Adipocyte (in vitro differentiated cells): ENCODE results near the gene OR1I1.

Experiments used
- DNase-seq: peaks from one replicate; pipeline ENCODE4 v3.0.0-alpha.2; 2015; ENCODE audit warnings: low read depth
- H3K27me3 ChIP-seq: replicated peaks from 2 replicates; pipeline ENCODE4 v1.7.0; 2013; ENCODE audit warnings: mild to moderate bottlenecking, low read length, moderate library complexity; ENCODE audit not compliant: control insufficient read depth, insufficient read depth
- H3K36me3 ChIP-seq: 2 replicates; pipeline ENCODE4 v1.7.0; 2013; ENCODE audit warnings: low read length, mild to moderate bottlenecking, moderate library complexity; ENCODE audit not compliant: control insufficient read depth, insufficient read depth, severe bottlenecking
- H3K4me1 ChIP-seq: 2 replicates; pipeline ENCODE4 v1.7.0; 2013; ENCODE audit warnings: mild to moderate bottlenecking, low read length, moderate library complexity; ENCODE audit not compliant: control insufficient read depth, insufficient read depth
- H3K4me3 ChIP-seq: 2 replicates; pipeline ENCODE4 v1.7.0; 2013; ENCODE audit warnings: mild to moderate bottlenecking, low read length, moderate library complexity
- H3K9ac ChIP-seq: 2 replicates; pipeline ENCODE4 v1.7.0; 2013; ENCODE audit warnings: mild to moderate bottlenecking, low read length, moderate library complexity
- H3K9me3 ChIP-seq: 2 replicates; pipeline ENCODE4 v1.7.0; 2013; ENCODE audit warnings: mild to moderate bottlenecking, low read length, moderate library complexity; ENCODE audit not compliant: control insufficient read depth

Gene OR1I1

DNA sequence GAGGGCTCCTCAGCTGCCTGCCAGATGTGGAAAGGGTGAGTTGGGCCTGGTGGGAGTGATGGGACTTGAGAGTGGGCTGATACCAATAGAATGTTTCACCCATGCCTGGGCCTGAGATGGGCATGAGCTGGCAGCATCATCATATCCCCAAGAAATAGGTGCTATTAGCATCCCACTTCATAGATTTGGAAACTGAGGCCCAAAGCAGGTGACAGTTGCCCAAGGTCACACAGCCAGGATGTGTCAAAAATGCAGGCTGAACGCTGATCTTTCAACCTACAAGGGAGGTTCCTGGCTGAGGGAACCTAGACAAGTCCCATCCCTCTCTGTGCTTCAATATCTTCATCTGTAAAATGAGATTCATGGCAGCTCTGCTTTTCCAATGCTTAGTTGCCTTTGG is 29.7 kb downstream of the OR1I1 start:
- DNase-seq: no peak
- no peak overlapping the region for H3K4me3 ChIP-seq
- peaks cover 25% of the 10 kb centered on the region for H3K4me1 ChIP-seq
- H3K9me3 ChIP-seq: no peaks in the 10 kb centered on the region
- peaks cover 65% of the 10 kb centered on the region for H3K36me3 ChIP-seq
- H3K27me3 ChIP-seq: no peaks in the 10 kb centered on the region
- H3K9ac ChIP-seq: no peak overlapping the region

DNA sequence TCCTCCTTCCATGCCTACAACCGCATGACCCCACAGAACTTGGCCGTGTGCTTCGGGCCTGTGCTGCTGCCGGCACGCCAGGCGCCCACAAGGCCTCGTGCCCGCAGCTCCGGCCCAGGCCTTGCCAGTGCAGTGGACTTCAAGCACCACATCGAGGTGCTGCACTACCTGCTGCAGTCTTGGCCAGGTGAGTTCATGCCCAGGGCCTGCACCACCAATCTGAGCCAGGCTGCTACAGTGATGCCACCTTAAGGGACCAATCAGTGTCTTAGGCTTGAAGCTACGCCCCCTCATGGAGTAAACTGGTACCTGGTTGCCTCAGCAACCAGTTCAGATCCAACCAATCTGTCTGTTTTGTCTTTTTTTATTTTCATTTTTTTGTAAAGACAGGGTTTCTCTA is 30.4 kb downstream of the OR1I1 start:
- no peak overlapping the region for H3K9ac ChIP-seq
- no peaks in the 10 kb centered on the region for H3K9me3 ChIP-seq
- H3K27me3 ChIP-seq: no peaks in the 10 kb centered on the region
- H3K36me3 ChIP-seq: peaks cover 72% of the 10 kb centered on the region
- no peak for DNase-seq
- H3K4me1 ChIP-seq: peaks cover 25% of the 10 kb centered on the region
- H3K4me3 ChIP-seq: no peak overlapping the region

DNA sequence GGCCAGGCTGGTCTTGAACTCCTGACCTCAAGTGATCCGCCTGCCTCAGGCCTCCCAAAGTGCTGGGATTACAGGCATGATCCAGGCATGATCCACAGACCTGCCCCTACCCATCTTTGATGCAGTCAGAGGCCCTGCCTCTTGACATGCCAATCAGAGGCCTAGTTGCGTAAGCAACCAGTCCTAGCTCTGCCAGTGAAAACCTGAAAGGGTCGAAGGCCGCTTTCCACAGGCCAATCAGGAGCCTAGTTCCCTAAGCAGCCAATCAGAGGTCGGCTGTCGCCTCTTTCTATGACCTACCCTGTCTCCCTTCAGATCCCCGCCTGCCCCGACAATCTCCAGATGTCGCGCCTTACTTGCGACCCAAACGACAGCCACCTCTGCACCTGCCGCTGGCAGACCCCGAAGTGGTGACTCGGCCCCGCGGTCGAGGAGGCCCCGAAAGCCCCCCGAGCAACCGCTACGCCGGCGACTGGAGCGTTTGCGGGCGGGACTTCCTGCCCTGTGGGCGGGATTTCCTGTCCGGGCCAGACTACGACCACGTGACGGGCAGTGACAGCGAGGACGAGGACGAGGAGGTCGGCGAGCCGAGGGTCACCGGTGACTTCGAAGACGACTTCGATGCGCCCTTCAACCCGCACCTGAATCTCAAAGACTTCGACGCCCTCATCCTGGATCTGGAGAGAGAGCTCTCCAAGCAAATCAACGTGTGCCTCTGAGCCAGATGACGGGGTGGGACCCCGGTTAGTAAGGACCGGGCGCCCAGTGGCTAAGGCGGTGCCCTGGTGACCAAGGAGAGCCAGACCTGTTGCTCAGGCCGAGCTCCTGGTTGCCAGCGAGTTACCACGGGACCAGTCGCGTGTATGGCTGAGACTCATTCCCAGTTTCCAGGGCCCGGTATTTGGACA is 31.5 kb downstream of the OR1I1 start:
- Histone ChIP-seq H3K27me3 (no peaks in the 10 kb centered on the region), H3K9me3 (no peaks in the 10 kb centered on the region), H3K9ac (no peak overlapping the region), H3K4me3 (no peak overlapping the region), H3K4me1 (peaks cover 18% of the 10 kb centered on the region), H3K36me3 (peaks cover 83% of the 10 kb centered on the region)
- DNase-seq: no peak

DNA sequence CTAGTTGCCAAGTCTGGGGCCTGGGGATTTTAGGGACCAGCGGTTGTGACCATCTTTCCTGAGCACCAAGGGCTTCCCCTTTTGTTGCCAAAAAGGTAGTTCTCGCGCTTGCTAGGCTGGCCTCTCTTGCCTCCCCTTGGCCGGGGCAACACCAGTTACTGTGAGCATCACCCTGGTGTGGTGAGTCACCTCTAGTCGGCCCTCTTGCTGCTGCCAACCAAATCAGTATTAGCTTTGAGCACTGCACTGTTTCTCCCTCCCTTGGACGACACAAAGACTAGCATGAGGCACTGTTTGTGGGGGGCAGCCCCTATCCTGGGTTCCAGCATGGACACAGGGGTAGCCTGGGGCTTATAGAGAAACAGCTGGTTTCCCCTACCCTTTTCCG is 32.1 kb downstream of the OR1I1 start:
- Histone ChIP-seq H3K9me3 (no peaks in the 10 kb centered on the region), H3K27me3 (no peaks in the 10 kb centered on the region), H3K4me1 (peaks cover 16% of the 10 kb centered on the region), H3K36me3 (peaks cover 89% of the 10 kb centered on the region), H3K9ac (no peak overlapping the region), H3K4me3 (no peak overlapping the region)
- no peak for DNase-seq

DNA sequence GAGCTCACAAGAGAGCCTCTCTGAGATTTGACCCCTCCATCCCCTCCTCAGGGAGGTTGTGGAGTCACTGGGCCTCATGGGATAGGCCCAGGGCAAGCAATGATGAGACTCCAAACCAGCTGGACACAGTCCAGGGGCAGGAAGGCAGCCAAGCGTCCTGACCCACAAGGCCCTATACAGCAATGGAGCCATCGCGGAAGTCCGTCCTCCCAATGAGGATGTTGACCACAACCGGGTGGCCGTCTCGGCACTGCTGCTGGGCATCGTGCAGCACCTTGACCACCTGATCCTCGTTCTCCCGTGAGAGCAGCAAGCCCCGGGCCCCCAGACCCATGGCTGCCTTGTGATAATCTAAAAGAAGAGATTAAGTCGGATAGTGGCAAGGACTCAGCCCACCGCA is 33.1 kb downstream of the OR1I1 start:
- Histone ChIP-seq H3K4me3 (no peak overlapping the region), H3K9ac (no peak overlapping the region), H3K27me3 (no peaks in the 10 kb centered on the region), H3K36me3 (peaks cover 96% of the 10 kb centered on the region), H3K4me1 (peaks cover 16% of the 10 kb centered on the region), H3K9me3 (no peaks in the 10 kb centered on the region)
- DNase-seq: no peak

DNA sequence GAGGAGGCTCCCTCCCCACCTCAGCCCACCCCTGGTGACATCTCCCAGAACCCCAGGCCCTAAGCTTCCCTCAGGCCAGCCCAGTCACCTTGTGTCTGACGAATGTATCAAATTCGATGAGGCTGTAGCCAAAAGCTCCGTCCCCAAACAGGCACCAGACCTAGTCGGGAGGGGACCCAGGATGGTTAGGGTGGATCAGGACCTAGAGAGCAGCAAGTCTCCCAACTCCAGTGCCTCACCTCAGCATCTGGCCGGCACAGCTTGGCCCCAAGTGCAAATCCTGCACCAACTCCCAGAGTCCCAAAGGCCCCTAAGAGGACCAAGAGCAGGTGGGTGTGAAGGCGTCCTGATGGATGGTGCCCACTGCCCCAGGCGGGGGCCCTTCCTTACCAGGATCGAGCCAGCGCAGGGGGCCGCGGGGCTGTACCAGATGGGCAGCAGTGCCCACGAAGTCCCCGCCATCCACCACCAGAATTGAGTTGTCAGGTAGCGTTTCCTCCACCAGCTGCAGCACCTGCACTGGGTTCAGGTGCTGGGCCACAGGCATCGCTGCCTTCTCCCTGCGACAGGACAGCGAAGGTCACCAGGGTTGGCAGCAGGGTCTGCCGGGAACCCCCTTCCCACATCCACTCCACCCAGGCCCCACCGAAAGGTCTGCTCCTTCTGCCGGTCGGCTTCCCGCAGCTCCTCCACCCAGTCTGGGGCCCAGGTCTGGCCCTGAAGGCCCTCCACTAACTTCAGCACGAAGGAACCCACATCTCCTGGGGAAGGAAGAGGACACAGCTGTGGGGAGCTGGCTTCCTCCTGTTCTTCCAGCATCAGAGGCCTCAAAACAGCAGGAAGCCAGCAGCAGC is 34.0 kb downstream of the OR1I1 start:
- Histone ChIP-seq H3K4me3 (no peak overlapping the region), H3K36me3 (peaks cover 98% of the 10 kb centered on the region), H3K4me1 (peaks cover 16% of the 10 kb centered on the region), H3K9me3 (no peaks in the 10 kb centered on the region), H3K9ac (peak overlapping the region; percentile 44), H3K27me3 (no peaks in the 10 kb centered on the region)
- DNase-seq: no peak

DNA sequence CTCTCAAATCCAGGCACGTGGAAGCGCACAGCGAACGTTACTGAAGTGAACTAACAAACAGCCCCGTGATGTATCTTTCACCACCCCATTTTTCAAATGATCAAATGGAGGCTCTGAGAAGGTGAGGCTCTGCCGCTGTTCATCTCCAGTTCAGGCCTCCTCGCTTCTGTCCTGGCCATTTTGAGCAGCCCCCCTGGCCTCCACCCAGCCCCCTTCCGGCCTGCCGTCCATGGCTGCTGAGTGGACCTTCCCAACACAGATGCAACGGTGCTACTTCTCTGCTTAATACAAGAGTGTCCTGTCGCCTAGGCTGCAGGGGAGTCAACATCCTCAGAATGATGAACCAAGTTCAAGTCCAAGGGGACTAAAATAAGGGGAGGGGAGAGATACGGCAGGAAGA is 34.8 kb downstream of the OR1I1 start:
- Histone ChIP-seq H3K27me3 (no peaks in the 10 kb centered on the region), H3K9me3 (no peaks in the 10 kb centered on the region), H3K4me3 (no peak overlapping the region), H3K9ac (no peak overlapping the region), H3K4me1 (peaks cover 16% of the 10 kb centered on the region), H3K36me3 (peaks cover 94% of the 10 kb centered on the region)
- no peak for DNase-seq

DNA sequence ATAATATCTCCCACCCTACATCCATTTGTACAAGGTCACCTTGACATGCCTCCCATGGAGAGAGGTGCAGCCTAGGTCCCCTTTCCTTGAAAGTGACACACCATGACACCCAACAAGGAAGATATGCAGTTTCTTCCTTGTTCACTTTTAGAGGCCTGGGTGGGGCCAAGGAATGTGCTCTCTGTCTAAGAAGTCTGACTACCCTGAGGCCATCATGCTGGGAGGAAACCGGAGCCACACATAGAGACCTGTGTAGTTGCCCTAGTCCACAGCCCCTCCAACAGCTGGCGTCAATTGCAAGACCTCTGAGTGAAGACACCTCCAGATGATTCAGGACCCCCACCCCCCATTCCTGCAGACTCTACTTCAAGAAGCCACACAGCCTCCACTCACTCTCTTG is 36.2 kb downstream of the OR1I1 start:
- Histone ChIP-seq H3K36me3 (peaks cover 89% of the 10 kb centered on the region), H3K9me3 (no peaks in the 10 kb centered on the region), H3K27me3 (no peaks in the 10 kb centered on the region), H3K4me1 (peaks cover 16% of the 10 kb centered on the region), H3K9ac (no peak overlapping the region), H3K4me3 (no peak overlapping the region)
- DNase-seq: no peak

DNA sequence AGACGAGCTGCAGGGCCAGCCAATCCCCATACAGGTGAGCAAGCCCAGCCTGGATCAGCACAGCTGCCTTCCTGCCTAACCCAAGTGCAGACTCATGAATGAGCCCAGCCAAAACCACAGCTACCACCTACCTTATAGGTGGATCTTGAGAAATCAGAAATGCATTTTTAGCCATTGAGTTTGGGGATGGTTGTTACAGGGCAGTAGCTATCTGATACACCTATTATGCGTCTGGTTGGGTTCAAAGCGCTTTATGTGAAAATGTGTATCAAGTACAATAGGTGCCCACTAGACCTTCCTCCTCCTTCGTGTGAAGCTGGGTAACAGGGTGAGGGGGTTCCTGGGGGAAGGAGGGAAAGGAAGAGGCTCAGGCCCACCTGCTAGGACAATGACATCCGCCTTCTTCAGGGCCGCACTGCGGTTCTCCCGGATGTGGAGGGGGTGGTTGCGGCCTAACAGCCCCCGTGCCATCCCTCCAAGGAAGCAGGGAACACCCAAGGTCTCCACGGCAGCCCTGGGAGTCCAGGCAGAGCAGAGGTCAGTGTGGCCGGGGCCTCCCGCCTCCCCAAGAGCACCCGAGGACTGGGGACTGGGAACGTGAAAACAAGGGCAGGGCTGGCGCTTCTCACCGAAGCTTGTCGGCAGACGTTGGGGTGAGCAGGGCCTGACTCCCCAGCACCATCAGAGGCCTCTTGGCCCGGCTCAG is 36.9 kb downstream of the OR1I1 start:
- DNase-seq: no peak
- peaks cover 82% of the 10 kb centered on the region for H3K36me3 ChIP-seq
- H3K4me1 ChIP-seq: peaks cover 22% of the 10 kb centered on the region
- H3K4me3 ChIP-seq: no peak overlapping the region
- H3K9me3 ChIP-seq: no peaks in the 10 kb centered on the region
- no peak overlapping the region for H3K9ac ChIP-seq
- H3K27me3 ChIP-seq: no peaks in the 10 kb centered on the region

DNA sequence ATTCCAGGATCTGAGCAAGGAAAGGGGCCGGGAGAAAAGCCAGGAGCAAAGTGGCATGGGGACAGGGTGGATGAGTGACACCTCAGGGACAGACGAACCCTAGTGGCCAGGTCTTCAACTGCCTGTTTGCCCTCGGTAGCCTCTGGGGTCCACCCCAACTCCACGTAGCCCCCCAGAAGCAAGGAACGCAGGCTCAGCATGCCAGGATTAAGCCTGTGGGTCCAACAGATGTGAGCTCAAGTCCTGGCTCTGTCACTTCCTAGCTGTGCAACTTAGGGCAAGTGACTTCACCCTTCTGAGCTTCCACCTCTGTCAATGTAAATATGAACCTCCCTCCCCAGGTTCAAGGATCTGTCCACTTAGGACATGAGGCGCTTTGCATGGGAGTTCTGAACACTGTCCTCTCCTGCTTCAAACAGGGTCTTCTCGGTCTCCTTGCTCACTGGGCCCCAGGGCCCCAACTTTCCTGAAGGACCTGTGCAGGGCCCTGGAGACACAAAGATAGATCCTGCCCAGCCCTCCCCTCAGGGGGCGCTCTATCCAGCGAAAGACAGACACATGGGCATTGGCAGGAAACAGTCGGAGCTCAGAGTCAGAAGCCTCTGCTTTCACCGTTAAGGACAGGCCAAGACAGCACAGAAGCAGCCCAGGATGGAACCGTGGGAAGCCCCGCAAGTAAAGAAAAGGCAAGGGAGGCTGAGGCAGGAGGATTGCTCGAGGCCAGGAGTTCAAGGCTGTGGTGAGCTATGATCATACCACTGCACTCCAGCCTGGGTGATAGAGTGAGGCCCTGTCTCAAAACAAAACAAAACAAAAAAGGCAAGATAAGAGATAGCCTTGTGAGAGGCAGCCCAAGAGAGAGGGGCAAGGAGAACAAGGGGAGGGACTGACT is 38.4 kb downstream of the OR1I1 start:
- Histone ChIP-seq H3K9ac (no peak overlapping the region), H3K4me3 (no peak overlapping the region), H3K4me1 (peaks cover 17% of the 10 kb centered on the region), H3K9me3 (no peaks in the 10 kb centered on the region), H3K27me3 (no peaks in the 10 kb centered on the region), H3K36me3 (peaks cover 70% of the 10 kb centered on the region)
- no peak for DNase-seq
